ENCODE data around the gene LIPG. TPM values are rescaled to one million over a fixed set of nuclear protein-coding genes. Genes with fewer than 3 reads are reported as not detected.

LIPG gene
- total and polyA plus RNA-seq, 9 of the 15 experiments (the other 6 are each of a cell fraction or from before 2014, with no cell fraction given), result 0.76 to 1.8 (median 1.3) TPM

DNA sequence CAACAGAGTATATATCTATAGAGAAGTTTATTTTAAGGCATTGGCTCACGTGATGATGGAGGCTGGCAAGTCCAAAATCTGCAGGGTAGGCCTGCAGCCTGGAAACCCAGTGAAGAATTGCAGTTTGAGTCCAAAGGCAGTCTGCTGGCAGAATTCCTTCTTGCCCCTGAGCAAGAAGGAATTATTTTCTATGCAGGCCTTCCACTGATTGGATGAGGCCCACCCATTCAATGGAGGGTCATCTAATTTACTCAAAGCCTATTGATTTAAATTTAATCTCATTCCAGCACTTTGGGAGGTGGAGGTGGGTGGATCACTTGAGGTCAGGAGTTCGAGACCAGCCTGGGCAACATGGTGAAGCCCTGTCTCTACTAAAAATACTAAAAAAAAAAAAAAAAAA lies 44.4 kb upstream of the LIPG start:
- intact Hi-C loops (cut with micrococcal nuclease), result no loop called here

DNA sequence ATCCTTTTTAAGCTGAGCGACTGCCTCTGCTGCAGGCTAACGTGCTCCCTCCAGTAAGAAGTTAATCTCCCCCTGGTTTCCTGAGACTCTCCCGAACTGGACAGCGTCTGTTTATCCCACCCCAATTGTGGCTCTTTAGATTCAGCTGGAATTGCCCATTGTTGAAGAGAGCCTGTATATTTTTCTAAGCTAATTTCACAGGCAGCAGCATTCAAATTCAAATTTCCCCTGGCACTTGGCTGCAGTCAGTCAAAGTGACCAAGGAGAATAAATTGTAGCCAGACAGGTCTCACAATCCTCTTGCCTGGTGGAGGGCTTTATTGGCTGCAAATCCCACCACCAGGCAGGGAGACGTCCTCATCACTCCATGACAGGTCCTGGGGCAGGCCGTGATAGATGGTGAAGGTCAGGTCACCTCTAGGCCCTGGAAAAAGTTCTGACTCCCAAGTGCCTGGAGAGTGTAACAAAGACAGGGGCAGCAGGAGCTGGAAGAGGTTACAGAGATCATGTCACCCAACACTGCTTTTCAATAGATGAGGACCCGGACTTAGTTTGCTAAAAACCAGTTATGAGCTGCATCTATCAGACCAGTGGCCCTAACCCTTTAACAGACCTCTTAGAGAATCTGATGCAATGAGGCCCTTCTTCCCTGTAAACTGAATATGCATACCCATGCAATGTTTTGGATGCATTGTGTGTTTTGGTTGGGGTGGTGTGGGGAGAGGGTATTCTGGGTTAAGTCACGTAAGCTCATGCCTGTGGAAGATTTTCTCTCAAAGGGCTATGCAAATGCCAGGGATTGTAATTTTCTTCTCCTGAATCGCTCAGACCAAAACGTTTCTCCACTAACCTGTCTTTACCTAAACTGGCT lies 42.5 kb upstream of the LIPG start:
- no TSS peak for BruUV-seq (replicated peaks)
- intact Hi-C loops (cut with micrococcal nuclease) (no loop called here), in situ Hi-C loops (cut with MboI) (no loop called here)
- Histone ChIP-seq H3K4me3 (no peak overlapping the region), H3K79me2 (ENCODE audit: control insufficient read depth, insufficient read depth, low read length) (no peaks in the 10 kb centered on the region), H3K9ac (ENCODE audit: insufficient read depth in 1 of 2, low read depth in 2 of 2, low read length in 2 of 2) (no peak overlapping the region), H3K4me2 (ENCODE audit: insufficient read depth, low read length) (no peak overlapping the region; the same call in 1 of the 2 replicates), H4K20me1 (replicated peaks; ENCODE audit: control insufficient read depth, insufficient read depth, low read length) (no peaks in the 10 kb centered on the region), H3K27me3 (ENCODE audit: control insufficient read depth in 2 of 2, insufficient read depth in 2 of 2, low read length in 2 of 2) (no peaks in the 10 kb centered on the region), H3K36me3 (ENCODE audit: control insufficient read depth, insufficient read depth, low read length) (no peaks in the 10 kb centered on the region), H3K9me1 (ENCODE audit: control insufficient read depth, insufficient read depth, low read length) (no peaks in the 10 kb centered on the region), H2AFZ (ENCODE audit: low read depth, low read length) (peak overlapping the region; percentile 6; the same call in 1 of the 2 replicates), H3K9me3 (replicated peaks; ENCODE audit: control insufficient read depth, insufficient read depth, low read depth, low read length) (no peaks in the 10 kb centered on the region), H3K27ac (ENCODE audit: extremely low read depth, low read depth, low read length) (no peak overlapping the region), H3K4me1 (replicated peaks in 1 of 2; ENCODE audit: control insufficient read depth in 2 of 2, insufficient read depth in 2 of 2, low read length in 2 of 2) (peaks cover 3 to 19% of the 10 kb centered on the region in 2 experiments; a peak in 4 of 5 replicates)
- POLR2A ChIA-PET, result interaction anchor here (1.2 to 1.6 kb wide), 2 partner anchors 8 to 55 kb away, joined by 3 to 4 read pairs; no protein-coding TSS in a partner anchor
- 34% methylated on average over 9 of the region's 10 CpGs for WGBS (ENCODE audit: insufficient coverage, low coverage, missing lambda C conversion rate)
- no peak for FAIRE-seq
- ATAC-seq, result peak; percentile 77
- DNase-seq (ENCODE audit: extremely low read depth in 1 of 4, low spot score in 3 of 4), result no peak
- CTCF ChIA-PET (ENCODE audit: low intra/inter-chr PET ratio), result no interaction called here
- TF ChIP-seq ATF7 (IDR thresholded peaks at IDR 0.05), result 0 out of 2 replicates have a peak, but pooled peaks have one; percentile 23
- TF ChIP-seq ZNF175 (CRISPR knock-in tag; IDR thresholded peaks at IDR 0.05; ENCODE audit: low read depth), result 0 out of 2 replicates have a peak, but pooled peaks have one; percentile 1
- TF ChIP-seq, protein P1, sequence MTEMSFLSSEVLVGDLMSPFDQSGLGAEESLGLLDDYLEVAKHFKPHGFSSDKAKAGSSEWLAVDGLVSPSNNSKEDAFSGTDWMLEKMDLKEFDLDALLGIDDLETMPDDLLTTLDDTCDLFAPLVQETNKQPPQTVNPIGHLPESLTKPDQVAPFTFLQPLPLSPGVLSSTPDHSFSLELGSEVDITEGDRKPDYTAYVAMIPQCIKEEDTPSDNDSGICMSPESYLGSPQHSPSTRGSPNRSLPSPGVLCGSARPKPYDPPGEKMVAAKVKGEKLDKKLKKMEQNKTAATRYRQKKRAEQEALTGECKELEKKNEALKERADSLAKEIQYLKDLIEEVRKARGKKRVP (CRISPR knock-in tag; IDR thresholded peaks at IDR 0.05), result 0 out of 2 replicates have a peak, but pooled peaks have one; percentile 28
- no peak for TF ChIP-seq KDM5B (IDR thresholded peaks at IDR 0.05; ENCODE audit: insufficient replicate concordance, low read depth, low read length)
- peak in 1 of 2 experiments; percentile 48; a peak in 2 of 4 replicates for TF ChIP-seq TRIM24 (IDR thresholded peaks at IDR 0.05)
- TF ChIP-seq MEIS2 (IDR thresholded peaks at IDR 0.05; ENCODE audit: partially characterized antibody), result peak; percentile 48
- TF ChIP-seq, protein P2, sequence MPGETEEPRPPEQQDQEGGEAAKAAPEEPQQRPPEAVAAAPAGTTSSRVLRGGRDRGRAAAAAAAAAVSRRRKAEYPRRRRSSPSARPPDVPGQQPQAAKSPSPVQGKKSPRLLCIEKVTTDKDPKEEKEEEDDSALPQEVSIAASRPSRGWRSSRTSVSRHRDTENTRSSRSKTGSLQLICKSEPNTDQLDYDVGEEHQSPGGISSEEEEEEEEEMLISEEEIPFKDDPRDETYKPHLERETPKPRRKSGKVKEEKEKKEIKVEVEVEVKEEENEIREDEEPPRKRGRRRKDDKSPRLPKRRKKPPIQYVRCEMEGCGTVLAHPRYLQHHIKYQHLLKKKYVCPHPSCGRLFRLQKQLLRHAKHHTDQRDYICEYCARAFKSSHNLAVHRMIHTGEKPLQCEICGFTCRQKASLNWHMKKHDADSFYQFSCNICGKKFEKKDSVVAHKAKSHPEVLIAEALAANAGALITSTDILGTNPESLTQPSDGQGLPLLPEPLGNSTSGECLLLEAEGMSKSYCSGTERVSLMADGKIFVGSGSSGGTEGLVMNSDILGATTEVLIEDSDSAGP (CRISPR knock-in tag; IDR thresholded peaks at IDR 0.05), result no peak
- peak; percentile 54; the same call in 1 of the 2 replicates for TF ChIP-seq ESRRA (IDR thresholded peaks at IDR 0.05; ENCODE audit: borderline replicate concordance, low read depth)

More for the DNA sequence above, 44.4 kb upstream of the LIPG start:
- Histone ChIP-seq H3K79me2 (ENCODE audit: control insufficient read depth, insufficient read depth, low read length) (no peaks in the 10 kb centered on the region), H3K36me3 (ENCODE audit: control insufficient read depth, insufficient read depth, low read length) (no peaks in the 10 kb centered on the region), H3K9ac (ENCODE audit: insufficient read depth in 1 of 2, low read depth in 2 of 2, low read length in 2 of 2) (no peak overlapping the region), H2AFZ (ENCODE audit: low read depth, low read length) (no peak overlapping the region), H3K27ac (ENCODE audit: extremely low read depth, low read depth, low read length) (no peak overlapping the region), H3K9me3 (replicated peaks; ENCODE audit: control insufficient read depth, insufficient read depth, low read depth, low read length) (no peaks in the 10 kb centered on the region), H4K20me1 (replicated peaks; ENCODE audit: control insufficient read depth, insufficient read depth, low read length) (no peaks in the 10 kb centered on the region), H3K9me1 (ENCODE audit: control insufficient read depth, insufficient read depth, low read length) (no peaks in the 10 kb centered on the region), H3K4me1 (replicated peaks in 1 of 2; ENCODE audit: control insufficient read depth in 2 of 2, insufficient read depth in 2 of 2, low read length in 2 of 2) (peaks cover 3 to 19% of the 10 kb centered on the region in 2 experiments; a peak in 4 of 5 replicates), H3K4me2 (ENCODE audit: insufficient read depth, low read length) (no peak overlapping the region), H3K27me3 (ENCODE audit: control insufficient read depth in 2 of 2, insufficient read depth in 2 of 2, low read length in 2 of 2) (no peaks in the 10 kb centered on the region), H3K4me3 (no peak overlapping the region)
- ChIA-PET POLR2A (interaction anchor here (0.7 kb wide), 1 partner anchor 41 kb away, joined by 4 read pairs; no protein-coding TSS in a partner anchor), CTCF (ENCODE audit: low intra/inter-chr PET ratio) (no interaction called here)
- TF ChIP-seq ZNF134 (CRISPR knock-in tag; conservative IDR thresholded peaks at IDR 0.05) (peak; percentile 89), CCNT2 (IDR thresholded peaks at IDR 0.05; ENCODE audit: borderline replicate concordance, extremely low read depth, insufficient read length, low read depth, low read length) (no peak), RBM25 (IDR thresholded peaks at IDR 0.05; ENCODE audit: low read depth, low read length, severe bottlenecking) (peak; percentile 20)
- BruUV-seq (replicated peaks), result no TSS peak
- ATAC-seq (no peak), FAIRE-seq (no peak), DNase-seq (ENCODE audit: extremely low read depth in 1 of 4, low spot score in 3 of 4) (no peak)
- 25% methylated on average over 1 of the region's 2 CpGs for WGBS (ENCODE audit: insufficient coverage, low coverage, missing lambda C conversion rate)
- in situ Hi-C loops (cut with MboI), result no loop called here

Measured in K562 (cell line).